ENCODE measurements around the gene GLP1R. TPM values are rescaled to one million over a fixed set of nuclear protein-coding genes. Genes with fewer than 3 reads are reported as not detected.

GLP1R gene
- total RNA-seq, 4 donors from 2014 or later = not detected

DNA sequence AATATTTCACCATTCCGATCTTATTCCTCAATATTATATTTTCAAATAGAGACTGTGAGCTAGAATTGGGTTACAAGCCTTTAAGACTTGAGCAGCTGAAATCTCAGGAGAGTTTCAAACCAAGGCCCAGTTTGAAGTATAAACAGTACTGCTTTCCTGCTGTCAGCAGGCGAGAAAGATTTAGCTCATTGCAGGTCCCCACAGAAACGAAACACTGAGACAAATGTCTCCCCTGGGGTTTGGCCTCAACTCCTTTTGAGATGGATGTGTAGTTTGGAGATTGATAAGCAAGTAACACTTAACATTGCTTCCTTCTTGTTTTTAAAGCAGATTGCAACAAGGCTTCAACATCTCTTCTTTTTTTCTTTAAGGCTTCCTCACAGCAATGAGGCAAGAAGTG lies 22.4 kb upstream of the GLP1R start:
- no peak for ATAC-seq (ENCODE audit: low FRiP score)
- TF ChIP-seq, protein P1, sequence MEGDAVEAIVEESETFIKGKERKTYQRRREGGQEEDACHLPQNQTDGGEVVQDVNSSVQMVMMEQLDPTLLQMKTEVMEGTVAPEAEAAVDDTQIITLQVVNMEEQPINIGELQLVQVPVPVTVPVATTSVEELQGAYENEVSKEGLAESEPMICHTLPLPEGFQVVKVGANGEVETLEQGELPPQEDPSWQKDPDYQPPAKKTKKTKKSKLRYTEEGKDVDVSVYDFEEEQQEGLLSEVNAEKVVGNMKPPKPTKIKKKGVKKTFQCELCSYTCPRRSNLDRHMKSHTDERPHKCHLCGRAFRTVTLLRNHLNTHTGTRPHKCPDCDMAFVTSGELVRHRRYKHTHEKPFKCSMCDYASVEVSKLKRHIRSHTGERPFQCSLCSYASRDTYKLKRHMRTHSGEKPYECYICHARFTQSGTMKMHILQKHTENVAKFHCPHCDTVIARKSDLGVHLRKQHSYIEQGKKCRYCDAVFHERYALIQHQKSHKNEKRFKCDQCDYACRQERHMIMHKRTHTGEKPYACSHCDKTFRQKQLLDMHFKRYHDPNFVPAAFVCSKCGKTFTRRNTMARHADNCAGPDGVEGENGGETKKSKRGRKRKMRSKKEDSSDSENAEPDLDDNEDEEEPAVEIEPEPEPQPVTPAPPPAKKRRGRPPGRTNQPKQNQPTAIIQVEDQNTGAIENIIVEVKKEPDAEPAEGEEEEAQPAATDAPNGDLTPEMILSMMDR (IDR thresholded peaks at IDR 0.05) = no peak
- DNase-seq (ENCODE audit: low spot score) = no peak

DNA sequence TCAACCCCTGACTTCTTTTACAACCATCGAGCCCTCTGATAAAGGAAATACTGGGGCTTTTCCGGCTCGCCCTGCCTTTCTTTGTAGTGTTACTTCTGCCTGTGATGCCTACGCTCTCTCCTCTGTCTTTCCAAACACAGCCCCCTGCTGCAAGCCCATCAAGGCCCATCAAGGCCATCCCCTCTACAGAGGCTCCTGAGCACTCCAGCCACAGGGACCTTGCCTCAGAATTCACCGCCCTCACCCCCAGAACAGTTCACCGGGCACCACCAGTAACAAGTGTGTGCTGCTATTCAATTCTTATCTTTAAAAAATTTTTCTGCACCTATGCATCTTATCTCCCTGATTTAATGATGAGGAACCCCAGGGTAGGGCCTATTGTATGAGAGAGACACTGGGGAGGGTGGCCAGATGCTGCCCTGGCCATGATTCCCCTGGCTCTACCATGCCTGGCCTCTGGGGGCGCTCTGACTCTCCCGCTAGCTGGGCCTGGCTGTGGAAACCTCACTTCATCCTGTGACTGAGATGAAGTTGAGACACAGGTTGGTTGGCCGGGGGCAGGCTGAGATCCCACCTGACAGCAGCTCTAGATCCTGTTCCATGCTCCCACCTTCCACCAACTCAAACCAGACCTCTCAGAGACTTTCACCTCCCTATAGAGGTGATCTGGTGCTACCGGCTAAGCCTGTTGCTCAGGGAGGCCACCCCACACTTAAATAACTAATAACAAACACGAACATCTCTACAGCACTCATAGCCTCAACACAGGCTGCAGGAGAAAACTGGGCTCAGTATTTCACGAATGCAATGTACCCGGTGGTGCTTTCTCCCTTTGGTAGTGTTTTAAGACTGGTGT lies 19.2 kb upstream of the GLP1R start:
- ATAC-seq (ENCODE audit: low FRiP score) = no peak
- DNase-seq (ENCODE audit: low spot score) = no peak
- TF ChIP-seq, protein P1 (IDR thresholded peaks at IDR 0.05) = no peak

DNA sequence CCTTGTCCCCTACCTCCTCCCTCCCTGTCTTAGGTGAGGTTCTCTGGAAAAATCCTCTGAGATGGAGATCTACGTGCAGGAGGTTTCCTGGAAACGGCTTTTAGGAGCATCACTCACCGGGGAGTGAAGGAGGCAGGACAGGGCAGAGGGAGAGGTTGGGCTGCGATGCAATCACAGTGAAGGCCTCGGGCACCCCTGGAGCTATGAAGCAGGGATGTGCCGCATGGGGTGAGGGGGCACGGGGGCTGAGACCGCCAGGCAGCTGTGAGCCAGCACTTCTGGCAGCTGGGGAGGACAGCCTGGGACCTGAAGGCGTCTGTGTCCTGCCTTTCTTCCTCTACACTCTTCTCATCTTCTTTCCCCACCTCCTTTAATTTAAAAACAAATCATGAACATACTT lies 12.9 kb upstream of the GLP1R start:
- ATAC-seq (ENCODE audit: low FRiP score) (no peak), DNase-seq (ENCODE audit: low spot score) (no peak)
- TF ChIP-seq, protein P1 (IDR thresholded peaks at IDR 0.05) = no peak

DNA sequence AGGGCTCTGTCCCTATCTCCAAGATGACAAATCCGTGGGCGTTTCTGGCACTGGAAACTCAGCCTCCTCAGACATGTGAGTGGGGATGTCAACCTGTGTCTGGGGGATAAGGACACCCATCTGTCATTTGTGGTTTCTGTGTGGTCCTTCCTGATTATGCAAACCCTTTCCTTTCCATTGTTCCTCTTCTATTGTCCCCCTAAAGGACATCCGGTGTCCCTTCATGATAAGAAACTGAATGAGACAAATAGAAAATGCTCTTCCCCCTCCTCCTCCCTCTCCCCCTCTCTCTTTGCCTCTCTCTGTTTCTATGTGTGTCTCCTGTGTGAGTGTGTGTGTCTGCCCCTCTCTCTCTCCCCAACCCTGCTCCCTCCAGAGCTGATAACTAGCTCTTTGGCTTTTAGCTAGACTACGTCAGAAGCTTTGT lies 11.5 kb upstream of the GLP1R start:
- DNase-seq (ENCODE audit: low spot score) (no peak), ATAC-seq (ENCODE audit: low FRiP score) (no peak)
- TF ChIP-seq, protein P1 (IDR thresholded peaks at IDR 0.05) = no peak

DNA sequence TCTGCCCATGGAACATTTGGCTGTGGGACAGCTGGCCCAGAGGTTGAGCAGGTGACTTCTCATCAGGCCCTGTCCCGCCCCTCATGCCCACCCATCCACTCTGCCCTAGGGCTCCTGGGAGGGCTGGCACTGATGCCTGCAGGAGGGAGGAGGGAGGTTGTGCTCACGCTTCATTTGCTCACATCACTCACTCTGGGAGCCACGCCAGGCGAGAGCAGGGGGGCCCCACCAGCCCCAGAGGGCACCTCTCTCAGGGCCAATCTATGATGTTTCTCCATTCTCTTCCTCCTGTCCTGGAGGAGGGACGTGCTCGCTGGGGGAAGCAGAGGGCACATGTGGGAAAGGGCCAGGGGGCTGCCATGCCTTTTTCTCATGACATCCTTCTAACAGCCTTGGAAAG lies 10.9 kb upstream of the GLP1R start:
- no peak for DNase-seq (ENCODE audit: low spot score)
- TF ChIP-seq, protein P1 (IDR thresholded peaks at IDR 0.05) = no peak
- no peak for ATAC-seq (ENCODE audit: low FRiP score)

DNA sequence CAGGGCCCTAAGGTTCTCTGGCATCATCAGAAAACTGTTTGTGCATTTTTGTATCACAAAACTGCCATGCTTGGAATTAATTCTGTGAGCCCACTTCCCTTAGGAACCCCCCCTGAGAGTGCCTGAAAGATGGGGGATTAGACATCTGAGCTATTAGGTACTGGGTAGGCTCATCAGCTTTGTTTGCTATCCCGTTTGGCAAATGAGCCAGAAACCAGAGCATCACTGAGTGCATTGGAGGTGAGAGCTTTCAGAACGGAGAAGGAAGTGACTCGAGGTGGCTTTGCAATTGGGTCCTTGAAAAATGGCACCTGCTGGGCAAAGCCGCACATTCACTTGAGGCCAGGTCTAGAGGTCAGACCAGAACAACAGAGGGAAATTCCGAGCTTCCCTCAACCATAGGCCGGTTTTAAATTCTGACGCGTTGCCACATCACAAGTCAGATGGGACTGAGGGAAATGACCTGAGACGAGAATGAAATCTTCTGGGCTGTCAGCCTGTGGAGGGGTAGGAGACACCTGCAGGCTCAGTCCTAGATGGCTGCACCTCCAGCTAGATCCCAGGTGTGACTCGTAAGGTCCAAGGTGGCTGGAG lies 8.4 kb upstream of the GLP1R start:
- DNase-seq (ENCODE audit: low spot score) (no peak), ATAC-seq (ENCODE audit: low FRiP score) (no peak)
- TF ChIP-seq, protein P1 (IDR thresholded peaks at IDR 0.05) = no peak

DNA sequence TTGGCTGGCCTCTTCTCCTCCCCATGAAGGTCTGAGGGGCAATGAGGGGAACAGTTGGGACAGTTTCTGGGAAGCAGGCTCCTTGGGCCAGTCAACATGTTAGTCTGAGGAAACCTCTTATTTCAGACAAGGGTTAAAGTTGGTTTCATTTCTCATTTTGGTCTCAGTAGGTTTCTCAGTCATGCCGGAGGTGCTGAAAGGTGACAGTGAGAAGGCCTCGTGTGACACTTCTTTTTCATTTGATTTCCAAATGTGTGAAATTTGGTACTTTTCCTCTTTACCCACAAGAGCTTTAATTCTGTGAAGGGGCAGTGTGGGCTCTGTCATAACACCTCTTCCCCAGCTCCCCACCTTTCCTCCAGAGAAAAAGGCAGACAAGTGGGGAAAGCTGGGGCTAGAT lies 7.5 kb upstream of the GLP1R start:
- TF ChIP-seq, protein P1 (IDR thresholded peaks at IDR 0.05) = no peak
- ATAC-seq (ENCODE audit: low FRiP score) (no peak), DNase-seq (ENCODE audit: low spot score) (no peak)
